Measurements from ENCODE around the gene KIF26A. TPM values are rescaled to one million over a fixed set of nuclear protein-coding genes. Genes with fewer than 3 reads are reported as not detected.

The KIF26A gene
- total and polyA plus RNA-seq, 2 of the 4 experiments (the other 2 are of a cell fraction), result not detected

GRCh38 chr14:104151026-104151381 lies 12.6 kb downstream of the KIF26A start:
- Histone ChIP-seq H2AFZ (replicated peaks; ENCODE audit: low read length, poor library complexity) (no peak overlapping the region), H3K27ac (ENCODE audit: insufficient read depth, low read length) (no peak overlapping the region), H4K91ac (ENCODE audit: insufficient read depth, low read depth, low read length) (no peak overlapping the region), H3K4me3 (ENCODE audit: insufficient read depth, low read depth, low read length) (no peak overlapping the region), H3K4me2 (ENCODE audit: low read depth, low read length) (no peak overlapping the region), H3K14ac (replicated peaks; ENCODE audit: low read depth, low read length) (no peak overlapping the region), H3K27me3 (ENCODE audit: control insufficient read depth, insufficient read depth, low read length) (no peaks in the 10 kb centered on the region), H4K20me1 (ENCODE audit: insufficient read depth, low read length) (no peaks in the 10 kb centered on the region), H2BK15ac (ENCODE audit: low read depth, low read length) (no peak overlapping the region), H3K36me3 (ENCODE audit: control insufficient read depth, insufficient read depth, low read length) (no peaks in the 10 kb centered on the region), H3K23ac (ENCODE audit: low read depth, low read length) (no peak overlapping the region), H3K4me1 (ENCODE audit: control insufficient read depth, insufficient read depth, low read length) (no peaks in the 10 kb centered on the region), H3K9ac (ENCODE audit: low read depth, low read length) (no peak overlapping the region), H4K5ac (ENCODE audit: low read depth, low read length) (no peak overlapping the region), H3K56ac (ENCODE audit: extremely low read depth, insufficient read depth, low read length) (no peak overlapping the region), H3K79me1 (ENCODE audit: low read depth in 1 of 2, low read length in 2 of 2) (no peaks in the 10 kb centered on the region), H2BK20ac (ENCODE audit: low read depth, low read length) (no peak overlapping the region), H3K4ac (ENCODE audit: low read depth, low read length) (no peak overlapping the region), H3K9me1 (ENCODE audit: insufficient read depth, low read length) (no peaks in the 10 kb centered on the region), H3K9me3 (ENCODE audit: control insufficient read depth, insufficient read depth, low read length) (no peaks in the 10 kb centered on the region; the same call in 1 of the 2 replicates), H3K18ac (ENCODE audit: low read depth, low read length) (no peak overlapping the region), H2BK5ac (ENCODE audit: low read depth, low read length, poor library complexity, severe bottlenecking) (no peak overlapping the region), H2AK5ac (ENCODE audit: low read depth, low read length) (no peak overlapping the region), H2BK120ac (ENCODE audit: low read depth, low read length) (no peak overlapping the region), H2AK9ac (replicated peaks; ENCODE audit: low read depth, low read length, poor library complexity) (no peak overlapping the region), H4K8ac (ENCODE audit: low read depth in 2 of 2, low read length in 2 of 2) (no peak overlapping the region)
- ATAC-seq (ENCODE audit: low read depth) (no peak), DNase-seq (no peak)
- WGBS, 2 experiments (ENCODE audit: extremely low coverage in 2 of 2, insufficient read length in 1 of 2), result no CpG with 5 or more reads among the region's 5 CpGs
- BruUV-seq (replicated peaks), result no TSS peak
- intact Hi-C loops (cut with micrococcal nuclease), result no loop called here
- ChIA-PET POLR2A (ENCODE audit: unreplicated experiment) (no interaction called here), CTCF (no interaction called here)
- TF ChIP-seq MXI1 (IDR thresholded peaks at IDR 0.05; ENCODE audit: borderline replicate concordance, low read depth, low read length) (no peak), ELK1 (IDR thresholded peaks at IDR 0.05; ENCODE audit: borderline replicate concordance, low read depth, low read length) (no peak), NFE2L2 (IDR thresholded peaks at IDR 0.05; ENCODE audit: low read depth, low read length) (no peak), BHLHE40 (IDR thresholded peaks at IDR 0.05; ENCODE audit: low read depth, low read length) (no peak), RAD21 (IDR thresholded peaks at IDR 0.05; ENCODE audit: low read length) (no peak), SMC3 (IDR thresholded peaks at IDR 0.05; ENCODE audit: low read depth, low read length) (no peak), RCOR1 (IDR thresholded peaks at IDR 0.05; ENCODE audit: insufficient replicate concordance, low read length) (no peak), RFX5 (IDR thresholded peaks at IDR 0.05; ENCODE audit: low read depth, low read length) (no peak), MAFK (IDR thresholded peaks at IDR 0.05; ENCODE audit: low read depth, low read length) (no peak), CHD1 (IDR thresholded peaks at IDR 0.05; ENCODE audit: low read depth, low read length) (no peak), FOS (IDR thresholded peaks at IDR 0.05; ENCODE audit: low read depth, low read length) (no peak)
- dilution Hi-C loops (cut with HindIII; ENCODE audit: low sequenced_read_pairs, unreplicated experiment), result no loop called here
- in situ Hi-C loops (cut with MboI; ENCODE audit: low sequenced_read_pairs), result no loop called here

Measured in IMR-90 (cell line).